NCI-H524 (cell line): Measurements from ENCODE around the gene RMDN3.

ENCODE experiments used
- DNase-seq, 2 experiments: peaks; one replicate each; lab custom pipeline; 2025; lab: John Stamatoyannopoulos, UW

RMDN3 gene

GRCh38 chr15:40693904-40694687, 61.0 kb downstream of the RMDN3 start:
- no peak for DNase-seq

GRCh38 chr15:40691737-40692136, 63.3 kb downstream of the RMDN3 start:
- DNase-seq = no peak

GRCh38 chr15:40688932-40689799, 65.9 kb downstream of the RMDN3 start:
- DNase-seq = no peak
